Measurements from ENCODE around the gene GID8.

GID8 gene

DNA sequence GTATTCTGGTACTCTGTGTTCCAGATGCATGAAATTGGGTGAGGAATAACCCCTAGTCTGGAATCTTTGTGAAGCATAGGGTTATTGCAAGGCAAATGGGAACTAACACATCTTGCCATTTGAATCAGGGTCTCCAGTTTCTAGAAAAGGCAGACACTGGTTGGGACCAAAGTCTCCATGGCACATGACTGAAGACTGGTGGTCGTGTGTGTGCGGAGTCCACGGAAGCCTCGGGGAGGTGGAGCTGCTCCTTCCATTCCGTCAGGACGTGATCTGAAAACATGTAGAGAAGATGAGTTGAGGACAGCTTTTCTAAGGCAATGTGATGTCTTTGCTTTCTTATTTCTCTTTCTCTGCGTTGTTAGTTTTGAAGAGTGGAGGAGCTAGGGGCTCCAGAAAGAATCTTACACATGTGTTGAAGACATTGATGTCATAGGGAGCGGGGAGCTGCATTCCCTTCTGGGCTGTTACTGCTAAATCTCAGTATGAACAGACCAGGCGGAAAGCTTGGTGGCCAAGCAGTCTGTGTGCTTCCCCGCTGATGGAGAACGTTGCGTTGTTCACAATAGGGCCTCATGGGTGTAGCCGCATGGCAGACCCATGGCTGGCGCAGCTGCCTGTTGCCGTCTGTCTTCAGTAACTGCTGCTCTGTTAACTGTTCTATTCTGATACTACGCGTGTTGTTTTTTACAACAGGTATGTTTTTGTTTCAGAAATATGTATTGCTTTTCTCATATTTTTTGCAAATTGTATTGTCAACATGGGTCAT is 9.8 kb downstream of the GID8 start:
- Histone ChIP-seq H3K4me1 (ENCODE audit: control insufficient read depth, low read length) (peaks cover 9% of the 10 kb centered on the region), H3F3A (ENCODE audit: control insufficient read depth, insufficient read depth) (peaks cover 3% of the 10 kb centered on the region; the same call in 1 of the 2 replicates), H3K4me2 (ENCODE audit: low read length) (no peak overlapping the region), H3K9me2 (replicated peaks; ENCODE audit: control insufficient read depth, low read length) (no peaks in the 10 kb centered on the region), H3K27ac (ENCODE audit: low read depth, low read length) (no peak overlapping the region), H3K4me3 (ENCODE audit: low read length) (no peak overlapping the region), H3K9me3 (ENCODE audit: control insufficient read depth, insufficient read depth, low read length) (peaks cover 5% of the 10 kb centered on the region; the same call in 1 of the 2 replicates), H3K79me2 (ENCODE audit: control insufficient read depth, low read length) (peaks cover 59% of the 10 kb centered on the region), H3K36me3 (ENCODE audit: control insufficient read depth, low read length) (peaks cover 77% of the 10 kb centered on the region), H4K20me1 (ENCODE audit: control insufficient read depth, insufficient read depth, low read depth, low read length) (no peaks in the 10 kb centered on the region), H3K27me3 (ENCODE audit: control insufficient read depth, low read length) (no peaks in the 10 kb centered on the region)
- TF ChIP-seq, protein P1, sequence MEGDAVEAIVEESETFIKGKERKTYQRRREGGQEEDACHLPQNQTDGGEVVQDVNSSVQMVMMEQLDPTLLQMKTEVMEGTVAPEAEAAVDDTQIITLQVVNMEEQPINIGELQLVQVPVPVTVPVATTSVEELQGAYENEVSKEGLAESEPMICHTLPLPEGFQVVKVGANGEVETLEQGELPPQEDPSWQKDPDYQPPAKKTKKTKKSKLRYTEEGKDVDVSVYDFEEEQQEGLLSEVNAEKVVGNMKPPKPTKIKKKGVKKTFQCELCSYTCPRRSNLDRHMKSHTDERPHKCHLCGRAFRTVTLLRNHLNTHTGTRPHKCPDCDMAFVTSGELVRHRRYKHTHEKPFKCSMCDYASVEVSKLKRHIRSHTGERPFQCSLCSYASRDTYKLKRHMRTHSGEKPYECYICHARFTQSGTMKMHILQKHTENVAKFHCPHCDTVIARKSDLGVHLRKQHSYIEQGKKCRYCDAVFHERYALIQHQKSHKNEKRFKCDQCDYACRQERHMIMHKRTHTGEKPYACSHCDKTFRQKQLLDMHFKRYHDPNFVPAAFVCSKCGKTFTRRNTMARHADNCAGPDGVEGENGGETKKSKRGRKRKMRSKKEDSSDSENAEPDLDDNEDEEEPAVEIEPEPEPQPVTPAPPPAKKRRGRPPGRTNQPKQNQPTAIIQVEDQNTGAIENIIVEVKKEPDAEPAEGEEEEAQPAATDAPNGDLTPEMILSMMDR (IDR thresholded peaks at IDR 0.05; ENCODE audit: low read depth, low read length, poor library complexity, severe bottlenecking), result no peak
- TF ChIP-seq EZH2phosphoT487 (IDR thresholded peaks at IDR 0.05; ENCODE audit: borderline replicate concordance, low read length), result no peak

DNA sequence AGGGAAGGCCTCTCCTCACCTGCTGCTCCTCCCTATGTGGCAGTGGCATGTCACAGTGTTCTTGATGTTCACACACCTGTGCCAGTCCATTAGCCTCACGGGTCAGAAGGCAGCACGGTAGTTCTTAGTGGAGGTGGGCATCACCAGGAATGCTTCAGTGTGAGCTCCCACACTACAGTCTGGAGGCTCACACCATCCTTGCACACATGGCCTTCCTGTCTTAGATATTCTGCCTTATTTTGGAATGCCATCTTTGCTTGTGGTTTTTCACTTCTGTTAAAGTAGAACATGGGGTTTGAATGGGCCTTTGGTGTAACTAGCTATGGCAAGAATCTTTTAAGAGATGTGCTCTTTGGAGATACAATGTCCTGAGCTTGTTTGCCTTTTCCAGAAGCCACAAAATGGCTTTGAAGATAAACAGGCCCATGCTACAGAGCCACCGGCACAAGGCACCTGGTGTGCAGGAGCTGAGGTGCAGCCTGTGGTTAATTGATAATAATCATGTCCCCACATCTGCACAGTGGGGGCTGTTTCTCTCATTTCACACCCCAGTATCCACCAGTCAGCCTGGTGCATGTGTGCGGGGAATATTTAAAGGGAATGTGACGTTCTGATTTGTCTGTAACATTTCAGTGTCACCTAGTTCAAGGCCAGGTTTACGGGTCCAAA is 11.3 kb downstream of the GID8 start:
- H3K9me3 ChIP-seq (ENCODE audit: control insufficient read depth, insufficient read depth, low read length), result peaks cover 5% of the 10 kb centered on the region; the same call in 1 of the 2 replicates
- H3K79me2 ChIP-seq (ENCODE audit: control insufficient read depth, low read length), result peaks cover 55% of the 10 kb centered on the region
- no peaks in the 10 kb centered on the region for H4K20me1 ChIP-seq (ENCODE audit: control insufficient read depth, insufficient read depth, low read depth, low read length)
- H3F3A ChIP-seq (ENCODE audit: control insufficient read depth, insufficient read depth), result peaks cover 14% of the 10 kb centered on the region
- H3K27me3 ChIP-seq (ENCODE audit: control insufficient read depth, low read length), result no peaks in the 10 kb centered on the region
- no peaks in the 10 kb centered on the region for H3K9me2 ChIP-seq (replicated peaks; ENCODE audit: control insufficient read depth, low read length)
- TF ChIP-seq, protein P1 (IDR thresholded peaks at IDR 0.05; ENCODE audit: low read depth, low read length, poor library complexity, severe bottlenecking), result no peak
- no peak for TF ChIP-seq EZH2phosphoT487 (IDR thresholded peaks at IDR 0.05; ENCODE audit: borderline replicate concordance, low read length)
- peaks cover 61% of the 10 kb centered on the region for H3K36me3 ChIP-seq (ENCODE audit: control insufficient read depth, low read length)
- no peak overlapping the region for H3K4me2 ChIP-seq (ENCODE audit: low read length)
- H3K27ac ChIP-seq (ENCODE audit: low read depth, low read length), result no peak overlapping the region
- no peak overlapping the region for H3K4me3 ChIP-seq (ENCODE audit: low read length)
- peaks cover 21% of the 10 kb centered on the region for H3K4me1 ChIP-seq (ENCODE audit: control insufficient read depth, low read length)

DNA sequence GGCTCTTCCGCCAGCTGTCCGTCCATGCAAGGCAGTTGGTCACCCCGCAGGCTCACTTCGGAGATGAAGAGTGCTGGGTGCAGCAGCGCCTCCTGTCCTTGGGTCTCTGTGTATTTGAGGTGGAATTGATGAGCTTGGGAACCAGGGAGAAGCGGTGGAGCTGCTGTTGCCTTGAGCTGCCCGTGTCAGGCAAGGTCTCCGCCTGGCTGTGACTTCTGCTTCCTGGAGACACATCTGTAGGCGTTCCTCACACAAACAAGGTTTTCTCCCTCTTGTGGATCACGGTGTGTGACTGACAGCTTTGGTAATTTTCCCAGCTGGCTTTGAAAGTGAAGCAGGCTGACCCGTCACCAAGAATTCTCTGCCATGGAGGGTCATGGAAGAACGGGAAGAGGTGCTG is 12.0 kb downstream of the GID8 start:
- peaks cover 28% of the 10 kb centered on the region for H3K4me1 ChIP-seq (ENCODE audit: control insufficient read depth, low read length)
- H3K9me3 ChIP-seq (ENCODE audit: control insufficient read depth, insufficient read depth, low read length), result peaks cover 5% of the 10 kb centered on the region; the same call in 1 of the 2 replicates
- H3K79me2 ChIP-seq (ENCODE audit: control insufficient read depth, low read length), result peaks cover 54% of the 10 kb centered on the region
- H3F3A ChIP-seq (ENCODE audit: control insufficient read depth, insufficient read depth), result peaks cover 19% of the 10 kb centered on the region
- no peak overlapping the region for H3K4me2 ChIP-seq (ENCODE audit: low read length)
- H3K9me2 ChIP-seq (replicated peaks; ENCODE audit: control insufficient read depth, low read length), result no peaks in the 10 kb centered on the region
- peaks cover 59% of the 10 kb centered on the region for H3K36me3 ChIP-seq (ENCODE audit: control insufficient read depth, low read length)
- H3K27me3 ChIP-seq (ENCODE audit: control insufficient read depth, low read length), result no peaks in the 10 kb centered on the region
- no peak overlapping the region for H3K27ac ChIP-seq (ENCODE audit: low read depth, low read length)
- no peak overlapping the region for H3K4me3 ChIP-seq (ENCODE audit: low read length)
- TF ChIP-seq EZH2phosphoT487 (IDR thresholded peaks at IDR 0.05; ENCODE audit: borderline replicate concordance, low read length), result no peak
- TF ChIP-seq, protein P1 (IDR thresholded peaks at IDR 0.05; ENCODE audit: low read depth, low read length, poor library complexity, severe bottlenecking), result no peak
- H4K20me1 ChIP-seq (ENCODE audit: control insufficient read depth, insufficient read depth, low read depth, low read length), result 0 out of 2 replicates have a peak, but pooled peaks cover 4% of the 10 kb centered on the region
